ENCODE data around the gene STK40.

DNA sequence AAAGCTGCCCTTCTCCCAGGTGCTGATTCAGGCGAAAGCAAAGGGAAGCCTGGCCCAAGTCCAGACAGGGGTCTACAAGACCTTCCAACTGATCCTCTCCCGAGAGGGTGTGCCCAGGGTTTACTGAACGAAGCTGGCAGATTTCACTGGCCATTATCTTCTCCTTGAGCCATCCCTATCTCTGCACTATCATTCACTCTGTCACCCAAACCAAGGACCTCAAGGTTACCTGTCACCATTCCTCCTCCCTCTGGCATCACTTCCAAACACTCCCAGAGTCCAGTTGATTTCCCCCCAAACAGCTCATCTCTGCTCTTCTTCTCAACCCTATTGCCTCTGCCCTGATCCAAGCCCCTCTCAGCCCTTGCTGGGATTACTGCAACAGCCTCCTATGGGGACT, 4.9 kb downstream of the STK40 start:
- TF ChIP-seq, protein P1, sequence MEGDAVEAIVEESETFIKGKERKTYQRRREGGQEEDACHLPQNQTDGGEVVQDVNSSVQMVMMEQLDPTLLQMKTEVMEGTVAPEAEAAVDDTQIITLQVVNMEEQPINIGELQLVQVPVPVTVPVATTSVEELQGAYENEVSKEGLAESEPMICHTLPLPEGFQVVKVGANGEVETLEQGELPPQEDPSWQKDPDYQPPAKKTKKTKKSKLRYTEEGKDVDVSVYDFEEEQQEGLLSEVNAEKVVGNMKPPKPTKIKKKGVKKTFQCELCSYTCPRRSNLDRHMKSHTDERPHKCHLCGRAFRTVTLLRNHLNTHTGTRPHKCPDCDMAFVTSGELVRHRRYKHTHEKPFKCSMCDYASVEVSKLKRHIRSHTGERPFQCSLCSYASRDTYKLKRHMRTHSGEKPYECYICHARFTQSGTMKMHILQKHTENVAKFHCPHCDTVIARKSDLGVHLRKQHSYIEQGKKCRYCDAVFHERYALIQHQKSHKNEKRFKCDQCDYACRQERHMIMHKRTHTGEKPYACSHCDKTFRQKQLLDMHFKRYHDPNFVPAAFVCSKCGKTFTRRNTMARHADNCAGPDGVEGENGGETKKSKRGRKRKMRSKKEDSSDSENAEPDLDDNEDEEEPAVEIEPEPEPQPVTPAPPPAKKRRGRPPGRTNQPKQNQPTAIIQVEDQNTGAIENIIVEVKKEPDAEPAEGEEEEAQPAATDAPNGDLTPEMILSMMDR (IDR thresholded peaks at IDR 0.05), result no peak
- TF ChIP-seq POLR2A (IDR thresholded peaks at IDR 0.05), result no peak
